Progenitor cell of endocrine pancreas (in vitro differentiated cells): ENCODE results near the gene PNMA8C. TPM values are rescaled to one million over a fixed set of nuclear protein-coding genes. Genes with fewer than 3 reads are reported as not detected.

Source experiments
- DNase-seq: peaks from one replicate; pipeline ENCODE4 v3.0.0; 2021; ENCODE audit warnings: low spot score; ENCODE audit not compliant: unreplicated experiment
- H3K27ac Mint-ChIP-seq: 2 replicates; pipeline ENCODE4 v1.8.0; 2021; ENCODE audit warnings: mild to moderate bottlenecking, moderate library complexity, mixed read lengths
- H3K27me3 Mint-ChIP-seq: 2 replicates; pipeline ENCODE4 v1.8.0; 2021; ENCODE audit warnings: mixed read lengths
- H3K36me3 Mint-ChIP-seq: 2 replicates; pipeline ENCODE4 v1.8.0; 2022; ENCODE audit warnings: mixed read lengths; ENCODE audit not compliant: insufficient read depth
- H3K4me1 Mint-ChIP-seq: 2 replicates; pipeline ENCODE4 v1.8.0; 2021; ENCODE audit warnings: low read depth, mixed read lengths
- H3K4me3 Mint-ChIP-seq: 2 replicates; pipeline ENCODE4 v1.8.0; 2021; ENCODE audit warnings: low read depth, mild to moderate bottlenecking, moderate library complexity, mixed read lengths
- H3K9me3 Mint-ChIP-seq: 2 replicates; pipeline ENCODE4 v1.8.0; 2021; ENCODE audit warnings: low read depth, mixed read lengths
- total RNA-seq: library from RNA; stranded (reverse); gene quantifications from 2 replicates; pipeline ENCODE4 v1.2.1, GENCODE V29; 2021
- TF ChIP-seq, protein P1 (sequence below): fragments of 200-600 bp; sonication (generic); IDR thresholded peaks from one replicate; pipeline ENCODE4 v1.5.0; 2021; ENCODE audit warnings: antibody characterized with exemption, mild to moderate bottlenecking; ENCODE audit not compliant: unreplicated experiment

Gene PNMA8C
- total RNA-seq, 1 donor from 2014 or later, result 0.19 TPM

DNA sequence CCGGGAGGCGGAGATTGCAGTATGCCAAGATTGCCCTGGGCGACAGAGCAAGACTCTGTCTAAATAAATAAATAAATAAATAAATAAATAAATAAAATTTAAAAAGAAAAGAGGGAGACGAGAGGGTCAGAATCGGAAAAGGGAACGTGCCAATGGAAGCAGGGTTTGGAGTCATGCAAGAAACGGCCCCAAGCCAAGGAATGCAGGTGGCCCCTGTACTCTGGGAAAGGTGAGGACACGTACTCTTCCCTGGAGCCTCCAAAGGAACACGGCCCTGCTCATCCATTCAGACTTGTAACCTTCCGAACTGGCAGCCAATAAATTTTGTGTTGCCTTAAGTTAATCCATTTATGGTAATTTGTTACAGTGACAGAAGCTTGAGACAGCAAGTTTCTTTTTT lies 19.9 kb upstream of the PNMA8C start:
- H3K27ac Mint-ChIP-seq, result no peak overlapping the region
- H3K27me3 Mint-ChIP-seq, result no peaks in the 10 kb centered on the region
- TF ChIP-seq, protein P1, sequence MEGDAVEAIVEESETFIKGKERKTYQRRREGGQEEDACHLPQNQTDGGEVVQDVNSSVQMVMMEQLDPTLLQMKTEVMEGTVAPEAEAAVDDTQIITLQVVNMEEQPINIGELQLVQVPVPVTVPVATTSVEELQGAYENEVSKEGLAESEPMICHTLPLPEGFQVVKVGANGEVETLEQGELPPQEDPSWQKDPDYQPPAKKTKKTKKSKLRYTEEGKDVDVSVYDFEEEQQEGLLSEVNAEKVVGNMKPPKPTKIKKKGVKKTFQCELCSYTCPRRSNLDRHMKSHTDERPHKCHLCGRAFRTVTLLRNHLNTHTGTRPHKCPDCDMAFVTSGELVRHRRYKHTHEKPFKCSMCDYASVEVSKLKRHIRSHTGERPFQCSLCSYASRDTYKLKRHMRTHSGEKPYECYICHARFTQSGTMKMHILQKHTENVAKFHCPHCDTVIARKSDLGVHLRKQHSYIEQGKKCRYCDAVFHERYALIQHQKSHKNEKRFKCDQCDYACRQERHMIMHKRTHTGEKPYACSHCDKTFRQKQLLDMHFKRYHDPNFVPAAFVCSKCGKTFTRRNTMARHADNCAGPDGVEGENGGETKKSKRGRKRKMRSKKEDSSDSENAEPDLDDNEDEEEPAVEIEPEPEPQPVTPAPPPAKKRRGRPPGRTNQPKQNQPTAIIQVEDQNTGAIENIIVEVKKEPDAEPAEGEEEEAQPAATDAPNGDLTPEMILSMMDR, result no peak
- H3K36me3 Mint-ChIP-seq, result no peaks in the 10 kb centered on the region
- H3K4me1 Mint-ChIP-seq, result no peaks in the 10 kb centered on the region
- no peak overlapping the region for H3K4me3 Mint-ChIP-seq
- DNase-seq, result no peak
- H3K9me3 Mint-ChIP-seq, result peaks cover 7% of the 10 kb centered on the region

DNA sequence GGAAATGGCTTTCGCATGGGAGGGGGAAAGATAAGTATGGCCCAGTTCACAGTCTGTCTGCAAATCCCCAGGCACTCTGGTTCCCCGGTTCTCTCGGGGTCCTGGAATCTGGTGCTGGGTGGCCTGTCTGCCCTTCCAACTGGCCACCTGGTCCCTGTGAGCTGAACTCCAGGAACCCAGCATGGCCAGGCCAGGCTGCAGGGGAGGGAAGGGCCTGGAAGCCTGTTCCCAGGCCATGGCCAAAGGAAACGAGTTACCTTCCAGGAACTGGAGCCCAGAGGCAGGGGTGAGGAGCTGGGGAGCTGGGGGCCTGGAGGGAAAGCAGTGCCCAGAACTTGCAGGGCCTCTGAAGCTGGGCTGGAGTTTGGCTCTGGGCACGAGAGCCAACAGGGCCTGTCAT lies 19.1 kb upstream of the PNMA8C start:
- DNase-seq, result no peak
- no peak overlapping the region for H3K4me3 Mint-ChIP-seq
- no peaks in the 10 kb centered on the region for H3K4me1 Mint-ChIP-seq
- no peaks in the 10 kb centered on the region for H3K27me3 Mint-ChIP-seq
- H3K36me3 Mint-ChIP-seq, result no peaks in the 10 kb centered on the region
- TF ChIP-seq, protein P1, result no peak
- no peak overlapping the region for H3K27ac Mint-ChIP-seq
- peaks cover 7% of the 10 kb centered on the region for H3K9me3 Mint-ChIP-seq

- H3K27me3 Mint-ChIP-seq, result no peaks in the 10 kb centered on the region
- peaks cover 7% of the 10 kb centered on the region for H3K9me3 Mint-ChIP-seq
- TF ChIP-seq, protein P1, result no peak
- no peak for DNase-seq
- no peaks in the 10 kb centered on the region for H3K36me3 Mint-ChIP-seq
- no peak overlapping the region for H3K27ac Mint-ChIP-seq
- H3K4me1 Mint-ChIP-seq, result no peaks in the 10 kb centered on the region
- H3K4me3 Mint-ChIP-seq, result no peak overlapping the region
Measured at GRCh38 chr19:46447006-46447405, 18.3 kb upstream of the PNMA8C start.

DNA sequence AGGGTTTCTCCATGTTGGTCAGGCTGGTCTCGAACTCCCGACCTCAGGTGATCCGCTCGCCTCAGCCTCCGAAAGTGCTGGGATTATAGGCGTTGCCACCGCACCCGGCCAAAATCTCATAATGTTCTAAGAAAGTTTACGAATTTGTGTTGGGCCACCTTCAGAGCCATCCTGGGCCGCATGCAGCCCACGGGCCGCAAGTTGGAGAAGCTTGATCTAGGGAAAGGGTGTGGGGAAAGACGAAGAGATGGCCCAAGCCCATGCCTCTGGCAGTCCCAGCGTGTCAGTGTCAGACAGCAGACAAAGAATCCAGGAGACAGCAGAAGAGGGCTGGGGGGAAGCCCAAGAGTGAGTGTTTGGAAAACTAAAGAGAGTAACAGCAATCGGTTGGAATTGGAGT lies 17.3 kb upstream of the PNMA8C start:
- Mint-ChIP-seq H3K27me3 (no peaks in the 10 kb centered on the region), H3K4me1 (no peaks in the 10 kb centered on the region), H3K9me3 (peaks cover 7% of the 10 kb centered on the region), H3K27ac (no peak overlapping the region), H3K4me3 (no peak overlapping the region), H3K36me3 (no peaks in the 10 kb centered on the region)
- TF ChIP-seq, protein P1, result no peak
- no peak for DNase-seq

- TF ChIP-seq, protein P1, result no peak
- Mint-ChIP-seq H3K4me3 (no peak overlapping the region), H3K4me1 (no peaks in the 10 kb centered on the region), H3K36me3 (no peaks in the 10 kb centered on the region), H3K27me3 (no peaks in the 10 kb centered on the region), H3K27ac (no peak overlapping the region), H3K9me3 (no peaks in the 10 kb centered on the region)
- DNase-seq, result no peak
Measured at GRCh38 chr19:46442808-46443450, 14.2 kb upstream of the PNMA8C start.
